GM23338 (cell line): ENCODE results near the gene NFATC1. TPM values are rescaled to one million over a fixed set of nuclear protein-coding genes. Genes with fewer than 3 reads are reported as not detected.

Experiments used
- ATAC-seq: fragments of 200-7000 bp; cut with Tn5 transposase; 3 replicates; pipeline ENCODE4 v1.9.1; 2020
- DNase-seq: peaks from one replicate; pipeline ENCODE4 v3.0.0-alpha.2; 2015; ENCODE audit warnings: low spot score
- H2AFZ ChIP-seq: fragments of 200-600 bp; sonication (generic); 2 replicates; pipeline ENCODE4 v1.8.0; 2016; ENCODE audit warnings: antibody characterized with exemption, mild to moderate bottlenecking, moderate library complexity
- H3F3A ChIP-seq: fragments of 200-600 bp; sonication (generic); replicated peaks from 2 replicates; pipeline ENCODE4 v1.8.0; 2017; ENCODE audit warnings: antibody characterized with exemption, mixed run types, low read depth
- H3K27ac ChIP-seq: fragments of 200-600 bp; sonication (generic); 2 replicates; pipeline ENCODE4 v1.6.1; 2016; ENCODE audit warnings: low read depth
- H3K27me3 ChIP-seq: fragments of 200-600 bp; sonication (generic); 2 replicates; pipeline ENCODE4 v1.8.0; 2016; ENCODE audit warnings: mild to moderate bottlenecking, mixed run types, moderate library complexity; ENCODE audit not compliant: insufficient read depth
- H3K36me3 ChIP-seq: fragments of 200-600 bp; sonication (generic); 2 replicates; pipeline ENCODE4 v1.8.0; 2016; ENCODE audit warnings: mild to moderate bottlenecking; ENCODE audit not compliant: insufficient read depth
- H3K4me1 ChIP-seq: fragments of 200-600 bp; sonication (generic); 2 replicates; pipeline ENCODE4 v1.8.0; 2016; ENCODE audit warnings: mild to moderate bottlenecking, moderate library complexity; ENCODE audit not compliant: insufficient read depth
- H3K4me2 ChIP-seq: fragments of 200-600 bp; sonication (generic); 2 replicates; pipeline ENCODE4 v1.7.1; 2017; ENCODE audit warnings: mixed run types
- H3K4me3 ChIP-seq: fragments of 200-600 bp; sonication (generic); 2 replicates; pipeline ENCODE4 v1.6.1; 2016; ENCODE audit warnings: mixed run types
- H3K79me2 ChIP-seq: fragments of 200-600 bp; sonication (generic); replicated peaks from 2 replicates; pipeline ENCODE4 v1.8.0; 2017; ENCODE audit warnings: mild to moderate bottlenecking; ENCODE audit not compliant: insufficient read depth
- H3K9me2 ChIP-seq: fragments of 200-600 bp; sonication (generic); 2 replicates; pipeline ENCODE4 v1.8.0; 2017; ENCODE audit not compliant: insufficient read depth
- H4K20me1 ChIP-seq: fragments of 200-600 bp; sonication (generic); replicated peaks from 2 replicates; pipeline ENCODE4 v1.8.0; 2017; ENCODE audit warnings: mild to moderate bottlenecking; ENCODE audit not compliant: insufficient read depth
- H3K27ac Mint-ChIP-seq: 2 replicates; pipeline ENCODE4 v1.8.0; 2020; ENCODE audit warnings: inconsistent platforms, mild to moderate bottlenecking, moderate library complexity, mixed read lengths
- H3K27me3 Mint-ChIP-seq: 3 replicates; pipeline ENCODE4 v1.8.0; 2022; ENCODE audit warnings: low read depth, mild to moderate bottlenecking, moderate library complexity, mixed read lengths, inconsistent platforms; ENCODE audit not compliant: insufficient read depth, poor library complexity
- H3K36me3 Mint-ChIP-seq: 3 replicates; pipeline ENCODE4 v1.8.0; 2021; ENCODE audit warnings: low read depth, mild to moderate bottlenecking, inconsistent platforms, moderate library complexity, mixed read lengths
- H3K4me1 Mint-ChIP-seq: 3 replicates; pipeline ENCODE4 v1.8.0; 2020; ENCODE audit warnings: mild to moderate bottlenecking, inconsistent platforms, mixed read lengths
- H3K4me3 Mint-ChIP-seq: 3 replicates; pipeline ENCODE4 v1.8.0; 2021; ENCODE audit warnings: moderate library complexity, mild to moderate bottlenecking, inconsistent platforms, mixed read lengths
- H3K9me3 Mint-ChIP-seq: 3 replicates; pipeline ENCODE4 v1.8.0; 2020; ENCODE audit warnings: moderate library complexity, mild to moderate bottlenecking, inconsistent platforms, mixed read lengths
- CREB1 ChIP-seq: fragments of 250-450 bp; sonication (Bioruptor Pico); IDR thresholded peaks from 2 replicates; pipeline ENCODE4 v1.5.0; 2020; ENCODE audit warnings: low read depth, mild to moderate bottlenecking, moderate library complexity
- CTCF ChIP-seq, 2 experiments: fragments of 200-600 bp in 1 of 2; sonication (generic) in 1 of 2; conservative IDR thresholded peaks; 2 replicates each; pipeline versions ENCODE4 v1.5.1 to v1.6.1; 2016 to 2017; ENCODE audit warnings: antibody characterized with exemption in 2 of 2, low read depth in 2 of 2, mild to moderate bottlenecking in 2 of 2, moderate library complexity in 1 of 2
- ETS1 ChIP-seq: IDR thresholded peaks from 2 replicates; pipeline ENCODE4 v1.6.1; 2016; ENCODE audit warnings: antibody characterized with exemption
- EZH2 ChIP-seq: fragments of 200-600 bp; sonication (generic); IDR thresholded peaks from one replicate; pipeline ENCODE4 v1.8.0; 2017; ENCODE audit warnings: antibody characterized with exemption, mild to moderate bottlenecking, low read depth; ENCODE audit not compliant: unreplicated experiment
- EZH2phosphoT487 ChIP-seq: fragments of 200-600 bp; sonication (generic); IDR thresholded peaks from one replicate; pipeline ENCODE4 v1.8.1; 2018; ENCODE audit warnings: antibody characterized with exemption; ENCODE audit not compliant: unreplicated experiment
- JUNB ChIP-seq: IDR thresholded peaks from one replicate; pipeline ENCODE4 v1.6.1; 2016; ENCODE audit warnings: antibody characterized with exemption; ENCODE audit not compliant: unreplicated experiment
- NANOG ChIP-seq: IDR thresholded peaks from 2 replicates; pipeline ENCODE4 v1.6.1; 2016; ENCODE audit warnings: antibody characterized with exemption, borderline replicate concordance
- POLR2AphosphoS5 ChIP-seq: IDR thresholded peaks from 2 replicates; pipeline ENCODE4 v1.6.1; 2016; ENCODE audit warnings: antibody characterized with exemption, low read depth
- REST ChIP-seq: IDR thresholded peaks from one replicate; pipeline ENCODE4 v1.6.1; 2018; ENCODE audit warnings: antibody characterized with exemption; ENCODE audit not compliant: unreplicated experiment
- STAT1 ChIP-seq: IDR thresholded peaks from one replicate; pipeline ENCODE4 v1.6.1; 2016; ENCODE audit warnings: antibody characterized with exemption; ENCODE audit not compliant: unreplicated experiment
- ZNF114 ChIP-seq: fragments of 250-450 bp; sonication (Bioruptor Pico); IDR thresholded peaks from 2 replicates; pipeline ENCODE4 v1.5.0; 2020; ENCODE audit warnings: mild to moderate bottlenecking, moderate library complexity
- ZNF331 ChIP-seq: fragments of 250-450 bp; sonication (Bioruptor Pico); IDR thresholded peaks from 2 replicates; pipeline ENCODE4 v1.5.0; 2020; ENCODE audit warnings: low read depth, mild to moderate bottlenecking, moderate library complexity
- ZNF462 ChIP-seq: fragments of 250-450 bp; sonication (Bioruptor Pico); IDR thresholded peaks from 2 replicates; pipeline ENCODE4 v1.5.0; 2020; ENCODE audit warnings: mild to moderate bottlenecking, moderate library complexity
- polyA plus RNA-seq: library from polyadenylated mRNA; unstranded; fragments of >200 nt; fragmentation: Nextera tagmentation; extraction: Ambion mirVana; gene quantifications from 2 replicates; pipeline ENCODE4 v1.2.1, GENCODE V29; 2016
- total RNA-seq: library from RNA; depleted of rRNA; stranded (reverse); fragments of >200 nt; shearing (Covaris generic); gene quantifications from 2 replicates; pipeline ENCODE4 v1.2.3, GENCODE V29; 2014

Gene NFATC1
- total and polyA plus RNA-seq, 2 experiments from 2014 or later = 3.9 to 6.4 TPM

GRCh38 chr18:79420033-79420745 is 24.5 kb downstream of the NFATC1 start:
- peak overlapping the region; percentile 63; the same call in 1 of the 2 replicates for H3K27ac Mint-ChIP-seq
- no peak overlapping the region for H3K4me2 ChIP-seq
- H2AFZ ChIP-seq = no peak overlapping the region
- no peaks in the 10 kb centered on the region for H4K20me1 ChIP-seq
- no peaks in the 10 kb centered on the region for H3K36me3 ChIP-seq
- no peaks in the 10 kb centered on the region for H3K27me3 ChIP-seq
- peaks cover 7% of the 10 kb centered on the region; the same call in 1 of the 2 replicates for H3F3A ChIP-seq
- H3K9me2 ChIP-seq = no peaks in the 10 kb centered on the region
- no peak overlapping the region for H3K27ac ChIP-seq
- TF ChIP-seq ZNF331 (no peak), NANOG (no peak), STAT1 (no peak), POLR2AphosphoS5 (no peak), REST (no peak), EZH2 (no peak), ZNF462 (CRISPR knock-in tag) (no peak), ZNF114 (CRISPR knock-in tag) (no peak), JUNB (no peak), CREB1 (CRISPR knock-in tag) (no peak), CTCF (conservative IDR thresholded peaks at IDR 0.05; ENCODE audit: low read depth in 2 of 2) (no peak), EZH2phosphoT487 (no peak), ETS1 (no peak)
- H3K36me3 Mint-ChIP-seq = peaks cover 11% of the 10 kb centered on the region; the same call in 2 of the 3 replicates
- no peak for DNase-seq
- H3K9me3 Mint-ChIP-seq = peaks cover 4% of the 10 kb centered on the region; the same call in 2 of the 3 replicates
- H3K4me3 ChIP-seq = no peak overlapping the region
- no peaks in the 10 kb centered on the region for H3K4me1 ChIP-seq
- H3K79me2 ChIP-seq = no peaks in the 10 kb centered on the region
- H3K4me3 Mint-ChIP-seq = peak overlapping the region; percentile 29
- peaks cover 20% of the 10 kb centered on the region for H3K27me3 Mint-ChIP-seq
- peaks cover 9% of the 10 kb centered on the region; the same call in 2 of the 3 replicates for H3K4me1 Mint-ChIP-seq
- ATAC-seq = peak; percentile 26; the same call in 2 of the 3 replicates
